Activated gamma-delta T cell (primary cell): Measurements from ENCODE around the gene NOB1.

ENCODE experiments used
- DNase-seq: peaks from one replicate; lab custom pipeline; 2025; lab: John Stamatoyannopoulos, UW

The NOB1 gene

GRCh38 chr16:69721441-69721957 lies 33.2 kb downstream of the NOB1 start:
- no peak for DNase-seq

GRCh38 chr16:69720822-69721430 lies 33.8 kb downstream of the NOB1 start:
- DNase-seq: no peak

- no peak for DNase-seq
Observed at GRCh38 chr16:69718111-69718764, 36.5 kb downstream of the NOB1 start.

DNA sequence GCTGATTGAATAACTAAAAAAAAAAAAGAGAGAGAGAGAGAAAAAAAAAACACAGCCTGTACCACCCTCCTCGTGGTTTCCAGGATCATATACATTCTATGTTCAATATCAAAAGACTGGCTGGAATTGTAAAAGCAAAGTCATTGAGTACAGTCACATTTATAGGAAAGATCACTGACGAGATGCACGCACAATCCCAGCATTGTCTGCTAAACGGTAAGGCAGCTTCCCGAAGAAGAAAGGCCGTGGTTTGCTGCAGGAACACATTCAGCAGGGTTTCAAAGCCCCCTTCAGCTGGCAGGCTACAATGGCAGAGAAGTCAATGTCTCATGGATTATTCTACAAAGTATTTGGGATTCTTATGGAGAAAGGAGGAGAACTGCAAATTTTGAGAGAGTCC lies 37.7 kb downstream of the NOB1 start:
- no peak for DNase-seq

- no peak for DNase-seq
Observed at GRCh38 chr16:69712914-69713581, 41.7 kb downstream of the NOB1 start.

- DNase-seq: no peak
Observed at GRCh38 chr16:69712277-69712676, 42.4 kb downstream of the NOB1 start.

- DNase-seq: no peak
Observed at GRCh38 chr16:69711115-69711740, 43.5 kb downstream of the NOB1 start.

DNA sequence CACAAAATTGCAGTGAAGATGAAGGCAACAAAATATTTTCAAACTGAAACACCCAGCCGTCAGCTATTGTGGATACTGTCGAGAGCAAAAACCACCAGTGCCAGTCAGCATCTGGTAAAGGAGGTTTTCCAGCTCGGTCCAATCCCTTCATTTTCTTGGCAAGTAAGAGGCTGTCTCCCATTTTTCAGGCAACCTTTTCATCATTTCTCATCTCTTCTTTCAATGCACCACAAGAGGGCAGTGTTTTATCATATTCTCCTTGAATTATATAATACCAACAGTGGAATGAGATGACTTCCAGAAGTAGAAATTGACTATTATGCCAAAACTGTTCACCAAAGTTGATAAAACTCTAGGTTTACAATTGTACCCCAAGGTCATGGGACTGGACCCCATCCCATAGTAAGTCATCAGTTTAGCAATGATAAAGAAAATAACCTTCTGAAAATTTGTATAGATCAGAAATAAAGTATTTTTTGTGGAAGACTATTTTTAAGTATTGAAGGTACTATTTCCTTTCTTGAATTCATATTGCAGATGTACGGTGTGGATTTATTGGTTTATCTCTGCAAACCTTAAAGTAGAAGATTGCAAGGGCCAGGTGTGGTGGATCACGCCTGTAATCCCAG lies 45.2 kb downstream of the NOB1 start:
- no peak for DNase-seq

GRCh38 chr16:69707920-69708683 lies 46.6 kb downstream of the NOB1 start:
- no peak for DNase-seq

- DNase-seq: no peak
Observed at GRCh38 chr16:69706975-69707340, 47.8 kb downstream of the NOB1 start.

DNA sequence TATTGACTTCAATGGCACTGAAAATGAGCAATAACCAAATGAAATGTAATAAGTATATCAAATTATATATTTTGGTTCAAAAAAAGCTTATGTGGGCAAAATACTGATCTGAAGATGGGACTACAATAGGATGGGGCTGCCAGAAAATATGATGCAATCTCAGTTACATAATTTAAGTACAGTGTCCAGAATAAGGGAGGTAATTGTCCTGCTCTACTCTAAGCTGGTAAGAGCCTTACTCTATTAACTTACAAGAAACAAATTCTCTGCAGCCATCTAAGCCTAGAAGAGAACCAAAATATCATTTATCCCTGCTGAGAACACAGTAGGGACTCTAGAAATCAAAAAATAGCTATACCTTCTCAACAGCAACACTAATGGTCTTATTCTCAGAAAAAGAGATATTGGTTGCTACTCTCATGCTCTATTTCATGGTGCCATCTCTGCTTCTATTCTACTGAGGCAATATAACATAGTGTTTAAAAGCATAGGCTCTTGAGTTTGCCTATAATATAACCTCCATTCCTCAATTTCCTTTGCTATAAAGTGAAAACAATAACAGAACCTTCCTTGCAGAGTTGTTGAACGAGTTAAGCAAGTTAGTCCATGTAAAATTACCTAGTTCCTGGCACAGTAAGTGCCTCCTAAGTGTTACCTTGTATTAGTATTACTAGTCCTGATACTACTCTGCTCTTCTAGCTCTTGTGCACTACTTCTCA lies 48.3 kb downstream of the NOB1 start:
- DNase-seq: no peak

- DNase-seq: no peak
Observed at GRCh38 chr16:69703638-69704037, 51.1 kb downstream of the NOB1 start.

- no peak for DNase-seq
Observed at GRCh38 chr16:69701866-69702265, 52.9 kb downstream of the NOB1 start.

GRCh38 chr16:69701452-69701851 lies 53.3 kb downstream of the NOB1 start:
- DNase-seq: no peak

GRCh38 chr16:69699915-69700314 lies 54.8 kb downstream of the NOB1 start:
- DNase-seq: no peak

- no peak for DNase-seq
Observed at GRCh38 chr16:69698404-69698803, 56.3 kb downstream of the NOB1 start.

DNA sequence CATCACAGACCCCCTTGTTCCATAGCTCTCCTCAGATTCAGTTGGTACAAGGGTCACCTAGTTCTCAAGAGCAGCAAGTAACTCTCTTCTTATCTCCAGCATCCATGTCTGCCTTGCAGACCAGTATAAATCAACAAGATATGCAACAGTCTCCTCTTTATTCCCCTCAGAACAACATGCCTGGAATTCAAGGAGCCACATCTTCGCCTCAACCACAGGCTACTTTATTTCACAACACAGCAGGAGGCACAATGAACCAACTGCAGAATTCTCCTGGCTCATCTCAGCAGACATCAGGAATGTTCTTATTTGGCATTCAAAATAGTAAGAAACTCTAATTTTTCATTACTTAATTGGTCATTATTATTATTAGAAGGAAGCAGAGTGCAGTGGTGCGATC lies 60.8 kb downstream of the NOB1 start:
- no peak for DNase-seq

DNA sequence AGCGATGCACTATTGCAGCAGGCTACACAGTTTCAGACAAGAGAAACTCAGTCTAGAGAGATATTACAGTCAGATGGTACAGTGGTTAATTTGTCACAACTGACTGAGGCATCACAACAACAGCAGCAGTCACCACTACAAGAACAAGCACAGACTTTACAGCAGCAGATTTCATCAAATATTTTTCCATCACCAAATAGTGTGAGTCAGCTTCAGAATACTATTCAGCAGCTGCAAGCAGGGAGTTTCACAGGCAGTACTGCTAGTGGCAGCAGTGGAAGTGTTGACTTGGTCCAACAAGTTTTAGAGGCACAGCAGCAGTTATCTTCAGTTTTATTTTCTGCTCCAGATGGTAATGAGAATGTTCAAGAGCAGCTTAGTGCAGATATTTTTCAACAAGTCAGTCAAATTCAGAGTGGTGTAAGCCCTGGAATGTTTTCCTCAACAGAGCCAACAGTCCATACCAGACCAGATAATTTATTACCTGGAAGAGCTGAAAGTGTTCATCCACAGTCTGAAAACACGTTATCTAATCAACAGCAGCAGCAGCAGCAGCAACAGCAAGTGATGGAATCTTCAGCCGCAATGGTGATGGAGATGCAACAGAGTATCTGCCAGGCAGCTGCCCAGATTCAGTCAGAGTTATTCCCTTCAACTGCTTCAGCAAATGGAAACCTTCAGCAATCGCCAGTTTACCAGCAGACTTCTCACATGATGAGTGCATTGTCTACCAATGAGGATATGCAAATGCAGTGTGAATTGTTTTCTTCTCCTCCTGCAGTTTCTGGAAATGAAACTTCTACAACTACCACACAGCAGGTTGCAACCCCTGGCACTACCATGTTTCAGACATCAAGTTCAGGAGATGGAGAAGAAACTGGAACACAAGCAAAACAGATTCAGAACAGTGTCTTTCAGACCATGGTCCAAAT lies 62.5 kb downstream of the NOB1 start:
- no peak for DNase-seq
